Testis (tissue), 3 donors: ENCODE measurements around the gene OSCP1. TPM values are rescaled to one million over a fixed set of nuclear protein-coding genes. Genes with fewer than 3 reads are reported as not detected.

Source experiments
- DNase-seq: peaks from one replicate; pipeline ENCODE4 v3.0.0-alpha.2; 2019
- H3K27ac ChIP-seq, 2 donors: fragments of 200-600 bp; sonication (generic); one replicate each; pipeline ENCODE4 v1.5.1; 2019
- H3K27me3 ChIP-seq: fragments of 200-600 bp; sonication (generic); one replicate; pipeline ENCODE4 v1.5.1; 2019
- H3K36me3 ChIP-seq: fragments of 200-600 bp; sonication (generic); one replicate; pipeline ENCODE4 v1.5.1; 2017; ENCODE audit warnings: low read depth; ENCODE audit errors: missing control alignments
- H3K4me1 ChIP-seq: fragments of 200-600 bp; sonication (generic); one replicate; pipeline ENCODE4 v1.5.1; 2019
- H3K4me3 ChIP-seq, 2 donors: fragments of 200-600 bp; sonication (generic); one replicate each; pipeline ENCODE4 v1.5.1; 2017 to 2019
- H3K9me3 ChIP-seq: fragments of 200-600 bp; sonication (generic); one replicate; pipeline ENCODE4 v1.5.1; 2017
- CTCF ChIP-seq, 3 experiments: fragments of 450-650 bp in 2 of 3; fragments of 200-600 bp in 1 of 3; sonication (generic) in 1 of 3; IDR thresholded peaks; one replicate each; pipeline ENCODE4 v1.5.1; 2016 to 2019; ENCODE audit warnings: antibody characterized with exemption in 3 of 3, mild to moderate bottlenecking in 2 of 3, moderate library complexity in 1 of 3
- POLR2A ChIP-seq: fragments of 450-650 bp; IDR thresholded peaks from one replicate; pipeline ENCODE4 v1.6.1; 2017; ENCODE audit warnings: antibody characterized with exemption, mild to moderate bottlenecking, moderate library complexity
- WGBS, 2 donors: methylation state at CpG; one replicate each; pipeline ENCODE4 v1.1.5; 2018; 5-methylcytosine and 5-hydroxymethylcytosine counted together
- intact Hi-C: fragments of 100-400 bp; cut with DNase I; formaldehyde crosslinking; loops from one replicate; pipeline ENCODE4 v1.15.1; 2023; ENCODE audit warnings: low total_unique reads
- polyA plus RNA-seq: library from polyadenylated mRNA; stranded (reverse); fragments of 350-450 nt; fragmentation: Illumina TruSeq; extraction: RNeasy Lipid Tissue Mini Kit (QIAGEN cat#74804); gene quantifications from one replicate; pipeline ENCODE4 v1.2.3, GENCODE V29; 2014; ENCODE audit warnings: low read depth, low replicate concordance; ENCODE audit not compliant: insufficient read depth
- total RNA-seq, 2 donors: library from RNA; depleted of rRNA; stranded (reverse); fragments of >200 nt; gene quantifications; one replicate each; pipeline ENCODE4 v1.2.3, GENCODE V29; 2016

The OSCP1 gene
- total and polyA plus RNA-seq, 3 donors from 2014 or later: 50.7 to 199 (median 72.1) TPM

DNA sequence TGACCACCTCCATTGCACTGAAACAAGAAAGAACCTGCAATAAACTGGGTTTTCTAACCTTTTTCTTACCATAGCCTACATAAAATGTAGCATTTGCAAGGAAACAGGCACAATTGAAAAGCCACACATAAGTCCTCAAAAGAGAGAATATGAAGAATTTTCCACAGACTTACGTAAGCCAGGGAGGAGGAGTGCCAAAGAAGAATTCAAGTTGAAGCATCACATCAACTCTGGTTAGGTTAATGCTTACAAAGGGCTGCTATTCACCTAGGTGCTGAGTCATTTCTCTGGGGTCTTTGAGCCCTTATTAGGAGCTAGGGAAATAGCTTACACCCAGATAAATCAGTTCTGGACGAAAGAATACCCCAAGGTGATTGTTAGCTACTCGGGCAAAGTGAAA lies 9.6 kb downstream of the OSCP1 start:
- Histone ChIP-seq H3K27me3 (no peaks in the 10 kb centered on the region), H3K4me3 (no peak overlapping the region), H3K36me3 (no peaks in the 10 kb centered on the region), H3K9me3 (no peaks in the 10 kb centered on the region), H3K27ac (no peak overlapping the region), H3K4me1 (no peaks in the 10 kb centered on the region)
- WGBS, 2 donors: 42 to 74% methylated on average over 3 of the region's 3 CpGs
- DNase-seq: no peak
- TF ChIP-seq CTCF (IDR thresholded peaks at IDR 0.05) (no peak), POLR2A (no peak)
- intact Hi-C loops: no loop called here

DNA sequence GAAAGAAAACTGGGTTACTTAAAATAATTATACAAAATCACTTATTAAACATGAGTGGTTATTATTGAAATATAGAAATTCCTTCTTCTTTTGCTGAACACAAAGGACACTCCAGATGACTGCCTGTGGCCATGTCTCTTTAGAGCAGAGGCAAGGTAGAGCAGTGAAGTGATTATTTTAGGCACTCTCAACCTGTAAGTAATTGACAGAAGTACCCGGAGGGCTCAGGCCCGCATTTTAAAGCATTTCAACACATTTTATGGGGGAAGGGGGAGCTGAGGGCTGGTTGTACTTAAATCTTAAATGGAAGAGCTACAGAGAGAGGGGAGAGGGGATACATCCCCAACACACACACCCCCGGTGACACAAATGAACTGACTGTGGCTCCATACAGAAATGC lies 10.2 kb downstream of the OSCP1 start:
- TF ChIP-seq POLR2A: no peak
- TF ChIP-seq CTCF (IDR thresholded peaks at IDR 0.05): no peak

GRCh38 chr1:36438715-36439114 lies 11.5 kb downstream of the OSCP1 start:
- no peak for DNase-seq
- no peaks in the 10 kb centered on the region for H3K9me3 ChIP-seq
- intact Hi-C loops: no loop called here
- H3K27ac ChIP-seq: no peak overlapping the region
- TF ChIP-seq POLR2A (no peak), CTCF (IDR thresholded peaks at IDR 0.05) (no peak)
- WGBS, 2 donors: 73 to 93% methylated on average over 4 of the region's 4 CpGs
- no peaks in the 10 kb centered on the region for H3K27me3 ChIP-seq
- H3K4me3 ChIP-seq: no peak overlapping the region
- no peaks in the 10 kb centered on the region for H3K36me3 ChIP-seq
- H3K4me1 ChIP-seq: no peaks in the 10 kb centered on the region

More for the DNA sequence above, 10.2 kb downstream of the OSCP1 start:
- Histone ChIP-seq H3K36me3 (no peaks in the 10 kb centered on the region), H3K27ac (no peak overlapping the region), H3K27me3 (no peaks in the 10 kb centered on the region), H3K4me1 (no peaks in the 10 kb centered on the region), H3K4me3 (no peak overlapping the region), H3K9me3 (no peaks in the 10 kb centered on the region)
- DNase-seq: no peak
- intact Hi-C loops: no loop called here
- WGBS, 2 donors: 57 to 64% methylated on average over 3 of the region's 3 CpGs

GRCh38 chr1:36436821-36437220 lies 13.4 kb downstream of the OSCP1 start:
- intact Hi-C loops: no loop called here
- WGBS, 2 donors: 48 to 61% methylated on average over 1 of the region's 1 CpG
- Histone ChIP-seq H3K4me3 (no peak overlapping the region), H3K27me3 (no peaks in the 10 kb centered on the region), H3K4me1 (no peaks in the 10 kb centered on the region), H3K9me3 (no peaks in the 10 kb centered on the region), H3K27ac (no peak overlapping the region), H3K36me3 (no peaks in the 10 kb centered on the region)
- DNase-seq: no peak
- no peak for TF ChIP-seq POLR2A
- no peak for TF ChIP-seq CTCF (IDR thresholded peaks at IDR 0.05)

GRCh38 chr1:36433102-36433501 lies 17.1 kb downstream of the OSCP1 start:
- 67 to 70% methylated on average over 1 of the region's 1 CpG for WGBS, 2 donors
- Histone ChIP-seq H3K4me3 (no peak overlapping the region), H3K36me3 (no peaks in the 10 kb centered on the region), H3K9me3 (no peaks in the 10 kb centered on the region), H3K4me1 (no peaks in the 10 kb centered on the region), H3K27me3 (no peaks in the 10 kb centered on the region), H3K27ac (no peak overlapping the region)
- intact Hi-C loops: no loop called here
- no peak for DNase-seq
- TF ChIP-seq CTCF (IDR thresholded peaks at IDR 0.05) (no peak), POLR2A (no peak)
